ENCODE results near the gene CACNG5.

GRCh38 chr17:66793814-66794213 lies 41.1 kb upstream of the CACNG5 start:
- TF ChIP-seq, protein P1, sequence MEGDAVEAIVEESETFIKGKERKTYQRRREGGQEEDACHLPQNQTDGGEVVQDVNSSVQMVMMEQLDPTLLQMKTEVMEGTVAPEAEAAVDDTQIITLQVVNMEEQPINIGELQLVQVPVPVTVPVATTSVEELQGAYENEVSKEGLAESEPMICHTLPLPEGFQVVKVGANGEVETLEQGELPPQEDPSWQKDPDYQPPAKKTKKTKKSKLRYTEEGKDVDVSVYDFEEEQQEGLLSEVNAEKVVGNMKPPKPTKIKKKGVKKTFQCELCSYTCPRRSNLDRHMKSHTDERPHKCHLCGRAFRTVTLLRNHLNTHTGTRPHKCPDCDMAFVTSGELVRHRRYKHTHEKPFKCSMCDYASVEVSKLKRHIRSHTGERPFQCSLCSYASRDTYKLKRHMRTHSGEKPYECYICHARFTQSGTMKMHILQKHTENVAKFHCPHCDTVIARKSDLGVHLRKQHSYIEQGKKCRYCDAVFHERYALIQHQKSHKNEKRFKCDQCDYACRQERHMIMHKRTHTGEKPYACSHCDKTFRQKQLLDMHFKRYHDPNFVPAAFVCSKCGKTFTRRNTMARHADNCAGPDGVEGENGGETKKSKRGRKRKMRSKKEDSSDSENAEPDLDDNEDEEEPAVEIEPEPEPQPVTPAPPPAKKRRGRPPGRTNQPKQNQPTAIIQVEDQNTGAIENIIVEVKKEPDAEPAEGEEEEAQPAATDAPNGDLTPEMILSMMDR (IDR thresholded peaks at IDR 0.05; ENCODE audit: borderline replicate concordance, extremely low read depth, low read length, poor library complexity, severe bottlenecking), result no peak
- TF ChIP-seq EZH2 (IDR thresholded peaks at IDR 0.05; ENCODE audit: borderline replicate concordance, low read depth, low read length, severe bottlenecking), result no peak
